ENCODE results near the gene MET. TPM values are rescaled to one million over a fixed set of nuclear protein-coding genes. Genes with fewer than 3 reads are reported as not detected.

The MET gene
- total RNA-seq, 1 donor from 2014 or later = 22.8 TPM

- TF ChIP-seq CTCF (IDR thresholded peaks at IDR 0.05; ENCODE audit: unreplicated experiment) = no peak
- Mint-ChIP-seq H3K4me1 (peaks cover 18% of the 10 kb centered on the region), H3K27me3 (ENCODE audit: low read depth) (no peaks in the 10 kb centered on the region), H3K9me3 (no peaks in the 10 kb centered on the region), H3K27ac (peak overlapping the region; percentile 16), H3K36me3 (peaks cover 2% of the 10 kb centered on the region), H3K4me3 (no peak overlapping the region)
- no peak for DNase-seq (ENCODE audit: low spot score in 2 of 2, unreplicated experiment in 2 of 2)
Observed at GRCh38 chr7:116733924-116734580, 62.1 kb downstream of the MET start.

- TF ChIP-seq CTCF (IDR thresholded peaks at IDR 0.05; ENCODE audit: unreplicated experiment) = no peak
- Mint-ChIP-seq H3K27ac (no peak overlapping the region), H3K4me1 (peaks cover 18% of the 10 kb centered on the region), H3K4me3 (no peak overlapping the region), H3K9me3 (no peaks in the 10 kb centered on the region), H3K36me3 (peaks cover 2% of the 10 kb centered on the region), H3K27me3 (ENCODE audit: low read depth) (no peaks in the 10 kb centered on the region)
- DNase-seq (ENCODE audit: low spot score in 2 of 2, unreplicated experiment in 2 of 2) = no peak
Observed at GRCh38 chr7:116734710-116735109, 62.7 kb downstream of the MET start.

- Mint-ChIP-seq H3K36me3 (peaks cover 7% of the 10 kb centered on the region), H3K27ac (no peak overlapping the region), H3K27me3 (ENCODE audit: low read depth) (no peaks in the 10 kb centered on the region), H3K4me1 (peaks cover 18% of the 10 kb centered on the region), H3K9me3 (no peaks in the 10 kb centered on the region), H3K4me3 (no peak overlapping the region)
- no peak for TF ChIP-seq CTCF (IDR thresholded peaks at IDR 0.05; ENCODE audit: unreplicated experiment)
- no peak for DNase-seq (ENCODE audit: low spot score in 2 of 2, unreplicated experiment in 2 of 2)
Observed at GRCh38 chr7:116736927-116737715, 65.1 kb downstream of the MET start.

- H3K27ac Mint-ChIP-seq = no peak overlapping the region
- peaks cover 7% of the 10 kb centered on the region for H3K36me3 Mint-ChIP-seq
- H3K4me3 Mint-ChIP-seq = no peak overlapping the region
Observed at GRCh38 chr7:116738378-116738777, 66.4 kb downstream of the MET start.

GRCh38 chr7:116739307-116739706, 67.3 kb downstream of the MET start:
- Mint-ChIP-seq H3K4me1 (peaks cover 3% of the 10 kb centered on the region), H3K36me3 (peaks cover 14% of the 10 kb centered on the region), H3K4me3 (no peak overlapping the region), H3K27me3 (ENCODE audit: low read depth) (no peaks in the 10 kb centered on the region), H3K9me3 (peaks cover 3% of the 10 kb centered on the region), H3K27ac (no peak overlapping the region)
- TF ChIP-seq CTCF (IDR thresholded peaks at IDR 0.05; ENCODE audit: unreplicated experiment) = no peak
- DNase-seq (ENCODE audit: low spot score in 2 of 2, unreplicated experiment in 2 of 2) = no peak

More at GRCh38 chr7:116738378-116738777, 66.4 kb downstream of the MET start:
- Mint-ChIP-seq H3K9me3 (no peaks in the 10 kb centered on the region), H3K27me3 (ENCODE audit: low read depth) (no peaks in the 10 kb centered on the region), H3K4me1 (peaks cover 9% of the 10 kb centered on the region)
- no peak for DNase-seq (ENCODE audit: low spot score in 2 of 2, unreplicated experiment in 2 of 2)
- no peak for TF ChIP-seq CTCF (IDR thresholded peaks at IDR 0.05; ENCODE audit: unreplicated experiment)

Data from mesothelial cell of epicardium (in vitro differentiated cells).